Activated gamma-delta T cell (primary cell): ENCODE data around the gene RFXAP.
"Not testable (repeated sequence)": the region's sequence is repeated elsewhere in the genome, so short reads cannot be mapped to it uniquely, and the experiment has no call there.

Source experiments
- DNase-seq: peaks from one replicate; lab custom pipeline; 2025; lab: John Stamatoyannopoulos, UW
- total RNA-seq, 2 donors: gene quantifications; one replicate each; lab custom pipeline; 2026; lab: John Stamatoyannopoulos, UW

The RFXAP gene
- 5.5 to 5.8 reads per million in 2 donors for total RNA-seq

- peak; percentile 87 for DNase-seq
Measured at GRCh38 chr13:36818804-36819738, at the start of gene RFXAP. RFXAP (plus strand) TSS chr13:36819222; CDS start chr13:36819358, 136 bp downstream.

GRCh38 chr13:36769545-36769944 lies 49.5 kb upstream of the RFXAP start:
- no peak for DNase-seq

GRCh38 chr13:36770741-36771140 lies 48.3 kb upstream of the RFXAP start:
- no peak for DNase-seq

DNA sequence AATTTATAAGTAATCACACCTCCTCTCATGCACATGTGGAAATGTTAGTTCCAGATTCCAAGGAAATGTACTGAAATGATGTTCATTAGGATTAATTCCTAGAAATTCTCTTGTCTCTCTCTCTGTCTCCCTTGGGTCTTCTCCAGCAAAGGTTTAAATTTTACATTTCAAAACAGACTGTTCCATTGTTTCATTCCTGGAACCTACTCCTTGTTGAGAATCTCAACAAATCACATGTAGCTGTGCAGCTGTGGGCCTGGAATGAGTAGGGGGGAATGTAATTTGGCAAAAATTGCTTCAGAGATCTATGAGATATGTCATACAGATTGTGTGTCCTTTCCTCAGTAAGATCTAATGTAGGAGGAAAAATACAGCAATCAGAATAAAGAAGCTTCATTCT lies 46.2 kb upstream of the RFXAP start:
- no peak for DNase-seq

DNA sequence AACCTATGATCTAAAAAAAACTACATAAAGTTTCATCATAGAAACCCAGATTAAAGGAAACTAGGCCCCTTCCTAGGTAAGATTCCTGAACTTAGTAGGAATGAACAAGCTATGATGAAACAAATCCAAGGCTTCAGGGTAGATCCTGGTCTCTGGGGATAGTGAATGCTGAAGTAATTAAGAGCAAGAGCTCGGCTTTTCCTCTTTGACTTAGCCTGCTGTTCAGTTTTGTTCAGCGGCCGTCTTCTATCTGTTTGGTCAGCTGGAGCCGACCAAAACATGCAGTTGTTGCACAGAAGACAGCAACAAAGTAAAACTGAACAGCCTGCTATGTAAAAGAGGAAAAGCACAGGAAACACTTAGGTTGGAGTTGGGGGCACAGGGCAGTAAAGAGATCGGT lies 44.1 kb upstream of the RFXAP start:
- no peak for DNase-seq

DNA sequence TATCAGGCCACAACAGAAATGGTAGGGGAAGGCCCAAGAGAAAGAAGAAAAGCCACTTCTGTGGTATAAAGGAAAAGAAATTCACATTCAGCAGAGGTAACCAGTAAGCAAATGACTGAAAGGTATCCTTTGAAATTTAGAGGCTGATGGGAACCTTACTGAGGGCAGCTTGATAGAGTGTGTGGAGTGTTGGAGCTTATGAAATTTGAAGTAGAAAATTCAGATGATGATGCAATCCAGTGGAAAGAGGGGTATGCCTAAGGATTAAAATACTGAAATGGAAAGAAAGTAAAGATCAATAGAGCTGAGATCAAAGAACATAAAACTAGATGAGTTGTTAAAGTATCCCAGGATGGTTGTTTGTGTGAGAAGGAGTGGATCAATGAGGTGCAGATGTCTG lies 42.8 kb upstream of the RFXAP start:
- no peak for DNase-seq

GRCh38 chr13:36778083-36778671 lies 40.8 kb upstream of the RFXAP start:
- DNase-seq: no peak

- DNase-seq: no peak
Measured at GRCh38 chr13:36783890-36784289, 35.1 kb upstream of the RFXAP start.

DNA sequence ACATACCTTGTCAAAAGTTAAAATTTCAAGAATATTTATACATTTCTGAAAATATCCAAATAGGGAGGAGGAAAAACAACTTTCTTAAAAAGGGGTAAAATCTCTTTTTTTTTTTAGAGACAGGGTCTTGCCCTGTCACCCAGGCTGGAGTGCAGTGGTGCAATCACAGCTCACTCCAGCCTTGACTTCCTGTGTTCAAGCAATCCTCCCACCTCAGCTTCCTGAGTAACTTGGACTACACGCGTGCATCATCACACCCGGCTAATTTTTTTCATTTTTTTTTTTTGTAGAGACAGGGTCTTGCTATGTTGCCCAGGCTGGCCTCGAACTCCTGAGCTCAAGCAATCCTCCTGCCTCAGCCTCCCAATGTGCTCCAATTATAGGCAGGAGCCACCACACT lies 32.8 kb upstream of the RFXAP start:
- DNase-seq: not testable (repeated sequence)

- DNase-seq: no peak
Measured at GRCh38 chr13:36787181-36787580, 31.8 kb upstream of the RFXAP start.

DNA sequence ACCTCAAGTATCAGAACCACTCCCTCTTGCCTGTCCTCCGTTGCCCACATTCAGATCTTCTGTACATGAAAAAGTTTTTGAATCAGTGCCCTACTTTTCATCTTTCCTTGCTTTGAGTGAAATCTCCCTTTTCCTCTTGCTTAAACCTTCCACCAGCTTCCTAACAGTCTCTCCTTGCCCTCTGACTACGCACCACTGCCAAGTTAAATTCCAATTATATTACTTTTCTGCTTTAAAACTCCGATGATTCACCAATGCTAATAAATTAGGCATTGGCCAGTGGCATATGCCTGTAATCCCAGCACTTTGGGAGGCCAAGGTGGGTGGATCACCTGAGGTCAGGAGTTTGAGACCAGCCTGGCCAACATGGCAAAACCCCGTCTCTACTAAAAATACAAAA lies 30.7 kb upstream of the RFXAP start:
- DNase-seq: no peak

- DNase-seq: no peak
Measured at GRCh38 chr13:36789061-36789460, 30.0 kb upstream of the RFXAP start.

GRCh38 chr13:36789730-36790129 lies 29.3 kb upstream of the RFXAP start:
- no peak for DNase-seq

- DNase-seq: no peak
Measured at GRCh38 chr13:36794706-36795105, 24.3 kb upstream of the RFXAP start.

DNA sequence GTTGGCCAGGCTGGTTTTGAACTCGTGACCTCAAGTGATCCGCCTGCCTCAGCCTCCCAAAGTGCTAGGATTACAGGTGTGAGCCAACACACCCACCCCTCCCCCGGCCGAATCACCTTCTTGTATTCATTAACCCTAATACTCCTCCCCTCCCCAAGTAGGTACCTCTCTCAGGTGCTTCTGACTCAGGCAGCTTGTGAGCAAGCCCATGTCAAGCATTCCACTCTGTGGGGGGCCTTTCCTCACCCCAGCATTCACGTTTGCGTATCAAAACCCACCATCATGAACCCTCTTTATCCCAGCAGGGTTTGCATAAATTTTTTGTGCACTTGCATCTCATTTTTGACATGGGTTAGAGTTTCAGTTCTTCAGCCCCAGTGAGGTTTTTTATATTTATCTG lies 23.6 kb upstream of the RFXAP start:
- no peak for DNase-seq

- DNase-seq: no peak
Measured at GRCh38 chr13:36796052-36796451, 23.0 kb upstream of the RFXAP start.

DNA sequence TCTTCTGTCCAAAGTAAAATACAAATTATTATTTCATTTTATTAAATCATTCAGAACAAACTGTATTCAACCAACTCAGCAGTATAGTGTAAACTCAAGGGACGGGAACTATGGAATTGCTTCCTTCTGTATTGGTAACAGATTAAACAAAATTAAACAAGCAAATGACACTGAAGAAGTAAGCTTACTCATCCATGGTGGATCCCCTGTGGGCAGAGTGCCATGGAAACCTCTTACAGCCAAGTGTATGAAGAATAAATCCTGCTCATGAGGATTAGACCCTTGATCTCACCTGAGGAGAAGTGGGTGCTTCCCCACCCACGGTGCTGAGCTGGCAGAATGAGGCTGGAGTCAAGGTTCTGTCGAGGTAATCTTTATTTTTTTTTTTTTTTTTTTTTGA lies 18.0 kb upstream of the RFXAP start:
- no peak for DNase-seq

DNA sequence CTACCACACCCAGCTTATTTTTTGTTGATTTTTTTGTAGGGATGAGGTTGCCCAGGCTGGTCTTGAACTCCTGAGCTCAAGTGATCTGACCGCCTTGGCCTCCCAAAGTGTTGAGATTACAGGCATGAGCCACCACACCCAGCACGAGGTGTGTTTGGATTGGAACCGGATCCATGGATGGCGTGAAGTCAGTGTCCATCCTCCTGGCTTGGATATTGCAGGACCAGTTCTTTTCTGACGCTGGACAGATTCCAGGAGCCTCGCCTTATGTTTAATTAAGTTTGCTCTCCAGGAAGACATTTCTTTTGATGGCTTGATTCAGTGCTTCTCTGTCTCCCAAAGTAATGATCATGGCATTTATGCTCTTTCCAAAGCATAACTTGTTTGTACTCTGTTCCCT lies 14.4 kb upstream of the RFXAP start:
- no peak for DNase-seq

DNA sequence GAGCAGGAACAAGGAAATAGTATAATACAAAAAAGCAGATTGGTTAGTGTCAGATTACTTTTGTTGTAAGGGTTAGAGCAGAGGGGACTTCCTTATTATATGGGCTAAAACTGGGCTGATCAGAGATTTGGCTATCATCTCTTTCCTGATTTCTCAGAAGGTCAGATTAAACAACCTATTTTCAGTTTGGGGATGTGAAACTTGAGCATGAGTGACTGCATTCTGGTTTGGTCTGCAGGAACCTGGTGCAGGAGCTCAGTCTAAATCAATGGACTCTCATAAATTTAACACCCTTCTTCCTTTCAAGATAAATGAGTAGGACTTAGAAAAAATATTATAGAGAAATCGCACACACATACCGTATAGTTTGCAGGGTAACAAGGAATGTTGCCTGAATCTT lies 12.9 kb upstream of the RFXAP start:
- no peak for DNase-seq

DNA sequence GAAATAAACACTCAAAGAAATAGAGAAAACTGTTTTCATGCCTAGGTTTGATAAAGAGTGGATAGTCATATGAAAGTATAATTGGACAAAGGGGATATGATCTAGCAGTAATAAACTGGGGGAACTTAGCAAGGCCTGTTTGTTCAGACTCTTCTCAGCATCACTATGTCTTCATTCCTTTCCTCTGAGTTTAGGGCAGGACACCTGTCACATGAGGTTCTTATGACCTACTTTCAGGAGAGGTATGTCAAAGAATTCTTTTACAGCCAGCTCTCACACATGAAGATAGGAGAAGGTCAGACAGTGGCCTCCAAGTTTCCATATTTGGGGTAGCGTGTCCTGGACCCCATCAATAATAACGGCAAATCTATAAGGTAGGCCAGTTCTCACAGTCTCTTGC lies 11.4 kb upstream of the RFXAP start:
- DNase-seq: no peak

- no peak for DNase-seq
Measured at GRCh38 chr13:36813225-36813624, 5.8 kb upstream of the RFXAP start.

DNA sequence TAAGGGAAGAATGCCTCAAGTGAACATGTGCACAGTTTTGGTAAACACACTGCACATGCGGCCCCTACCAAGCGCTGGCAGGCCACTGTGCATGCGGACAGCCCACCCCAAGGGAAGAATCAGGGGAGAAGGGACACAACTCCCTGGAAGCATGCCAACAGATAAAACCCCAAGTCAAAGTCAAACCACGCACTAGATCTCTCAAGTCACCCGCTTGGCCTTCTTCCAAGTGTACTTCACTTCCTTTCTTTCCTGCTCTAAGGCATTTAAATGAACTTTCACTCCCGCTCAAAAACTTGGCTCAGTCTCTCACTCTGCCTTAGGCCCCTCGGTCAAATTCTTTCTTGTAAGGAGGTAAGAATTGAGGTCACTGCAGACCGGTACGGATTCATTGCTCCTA lies 4.6 kb upstream of the RFXAP start:
- DNase-seq: no peak

DNA sequence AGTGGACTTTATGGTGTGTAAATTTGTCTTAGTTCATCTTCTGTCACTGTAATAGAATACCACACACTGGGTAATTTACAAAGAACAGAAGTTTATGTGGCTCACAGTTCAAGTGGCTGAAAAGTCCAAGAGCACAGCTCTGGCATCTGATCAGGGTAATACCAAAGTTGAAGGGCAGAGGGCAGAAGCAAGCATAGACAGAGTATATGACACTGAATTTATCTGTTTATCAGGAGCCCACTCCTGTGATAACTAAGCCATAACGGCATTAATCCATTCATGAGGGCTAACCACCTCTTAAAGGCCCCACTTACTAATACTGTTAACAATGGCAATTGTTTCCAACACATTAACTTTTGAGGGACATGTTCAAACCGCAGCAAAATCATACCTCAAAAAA lies 4.0 kb upstream of the RFXAP start:
- no peak for DNase-seq
